Caco-2 (cell line): ENCODE measurements around the gene GHR. TPM values are rescaled to one million over a fixed set of nuclear protein-coding genes. Genes with fewer than 3 reads are reported as not detected.

ENCODE experiments used
- BruUV-seq: library from RNA; stranded (reverse); fragments of 400-500 nt; replicated peaks from 2 replicates; lab custom pipeline; 2021; lab: Mats Ljungman, UMichigan
- CTCF ChIA-PET: fragments of 300-600 bp; sonication (Branson Sonifier 250); formaldehyde crosslinking; loops from one replicate; lab custom pipeline; 2022; ENCODE audit warnings: antibody characterized with exemption; lab: Charles Lee
- POLR2A ChIA-PET: fragments of 300-600 bp; sonication (Branson Sonifier 250); formaldehyde crosslinking; loops from one replicate; lab custom pipeline; 2022; ENCODE audit warnings: antibody characterized with exemption; lab: Charles Lee
- DNase-seq, 2 experiments: peaks; one replicate each; pipeline versions ENCODE4 v3.0.0 to v3.0.0-alpha.2; 2020 to 2022
- H3K27me3 ChIP-seq: replicated peaks from 2 replicates; pipeline ENCODE4 v1.6.0; 2011; ENCODE audit warnings: low read length; ENCODE audit not compliant: control insufficient read depth, insufficient read depth
- H3K36me3 ChIP-seq: 2 replicates; pipeline ENCODE4 v1.5.1; 2011; ENCODE audit warnings: low read length; ENCODE audit not compliant: control insufficient read depth, insufficient read depth
- H3K4me1 ChIP-seq: fragments of 250-450 bp; sonication (Bioruptor Pico); 2 replicates; pipeline ENCODE4 v1.5.1; 2020; ENCODE audit warnings: mild to moderate bottlenecking
- H3K4me3 ChIP-seq: 2 replicates; pipeline ENCODE4 v1.5.1; 2011; ENCODE audit warnings: low read depth, mild to moderate bottlenecking, control low read depth, low read length
- H3K9me3 ChIP-seq: fragments of 250-450 bp; sonication (Bioruptor Pico); 2 replicates; pipeline ENCODE4 v1.5.1; 2020; ENCODE audit warnings: mild to moderate bottlenecking, moderate library complexity
- H3K27ac Mint-ChIP-seq: one replicate; pipeline ENCODE4 v1.8.0; 2022; ENCODE audit warnings: mixed read lengths; ENCODE audit not compliant: unreplicated experiment
- H3K27me3 Mint-ChIP-seq: one replicate; pipeline ENCODE4 v1.8.0; 2022; ENCODE audit warnings: mixed read lengths; ENCODE audit not compliant: insufficient read depth, unreplicated experiment
- H3K36me3 Mint-ChIP-seq: one replicate; pipeline ENCODE4 v1.8.0; 2022; ENCODE audit warnings: mild to moderate bottlenecking, mixed read lengths; ENCODE audit not compliant: insufficient read depth, unreplicated experiment
- H3K4me1 Mint-ChIP-seq: one replicate; pipeline ENCODE4 v1.8.0; 2022; ENCODE audit warnings: low read depth, mixed read lengths; ENCODE audit not compliant: unreplicated experiment
- H3K4me3 Mint-ChIP-seq: one replicate; pipeline ENCODE4 v1.8.0; 2022; ENCODE audit warnings: mild to moderate bottlenecking, moderate library complexity, mixed read lengths; ENCODE audit not compliant: unreplicated experiment
- H3K9me3 Mint-ChIP-seq: one replicate; pipeline ENCODE4 v1.8.0; 2022; ENCODE audit warnings: mixed read lengths; ENCODE audit not compliant: unreplicated experiment
- intact Hi-C: fragments of 100-400 bp; cut with micrococcal nuclease; formaldehyde crosslinking; loops from one replicate; pipeline ENCODE4 v1.10.0; 2022; ENCODE audit not compliant: unreplicated experiment
- total RNA-seq: library from RNA; stranded (reverse); gene quantifications from 2 replicates; pipeline ENCODE4 v1.2.3, GENCODE V29; 2022
- TF ChIP-seq, protein P1 (sequence below), 2 experiments: fragments of 200-600 bp in 1 of 2; IDR thresholded peaks; 1 replicate in 1 of 2; 2 replicates in 1 of 2; pipeline versions ENCODE4 v1.5.1 to v1.8.0; 2011 to 2022; ENCODE audit warnings: antibody characterized with exemption in 1 of 2, control low read depth in 1 of 2, inconsistent platforms in 1 of 2, low read depth in 1 of 2, low read length in 1 of 2, mild to moderate bottlenecking in 1 of 2, moderate library complexity in 1 of 2; ENCODE audit not compliant: insufficient read depth in 1 of 2, severe bottlenecking in 1 of 2, unreplicated experiment in 1 of 2

The GHR gene
- total RNA-seq, 1 experiment from 2014 or later, result 0.54 TPM

DNA sequence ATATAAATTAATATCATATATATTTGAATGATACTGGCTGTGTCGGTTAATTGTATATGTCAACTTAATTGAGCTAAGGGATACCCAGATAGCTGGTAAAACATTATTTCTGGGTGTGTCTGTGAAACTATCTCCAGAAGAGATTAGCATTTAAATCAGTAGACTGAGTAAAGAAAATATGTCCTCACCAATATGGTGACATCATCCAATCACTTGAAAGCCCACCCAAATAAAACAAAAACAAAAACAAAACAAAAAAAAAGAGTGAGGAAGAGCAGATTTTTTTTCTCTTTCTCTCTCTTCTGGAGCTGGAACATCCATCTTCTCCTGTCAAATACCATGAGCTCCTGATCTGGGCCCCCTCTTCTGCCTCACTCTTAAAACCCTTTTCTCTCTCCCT is 317.7 kb downstream of the GHR start:
- TF ChIP-seq, protein P1, sequence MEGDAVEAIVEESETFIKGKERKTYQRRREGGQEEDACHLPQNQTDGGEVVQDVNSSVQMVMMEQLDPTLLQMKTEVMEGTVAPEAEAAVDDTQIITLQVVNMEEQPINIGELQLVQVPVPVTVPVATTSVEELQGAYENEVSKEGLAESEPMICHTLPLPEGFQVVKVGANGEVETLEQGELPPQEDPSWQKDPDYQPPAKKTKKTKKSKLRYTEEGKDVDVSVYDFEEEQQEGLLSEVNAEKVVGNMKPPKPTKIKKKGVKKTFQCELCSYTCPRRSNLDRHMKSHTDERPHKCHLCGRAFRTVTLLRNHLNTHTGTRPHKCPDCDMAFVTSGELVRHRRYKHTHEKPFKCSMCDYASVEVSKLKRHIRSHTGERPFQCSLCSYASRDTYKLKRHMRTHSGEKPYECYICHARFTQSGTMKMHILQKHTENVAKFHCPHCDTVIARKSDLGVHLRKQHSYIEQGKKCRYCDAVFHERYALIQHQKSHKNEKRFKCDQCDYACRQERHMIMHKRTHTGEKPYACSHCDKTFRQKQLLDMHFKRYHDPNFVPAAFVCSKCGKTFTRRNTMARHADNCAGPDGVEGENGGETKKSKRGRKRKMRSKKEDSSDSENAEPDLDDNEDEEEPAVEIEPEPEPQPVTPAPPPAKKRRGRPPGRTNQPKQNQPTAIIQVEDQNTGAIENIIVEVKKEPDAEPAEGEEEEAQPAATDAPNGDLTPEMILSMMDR (IDR thresholded peaks at IDR 0.05; ENCODE audit: insufficient read depth in 1 of 2, low read depth in 1 of 2, low read length in 1 of 2, severe bottlenecking in 1 of 2, unreplicated experiment in 1 of 2), result no peak
- DNase-seq, result no peak
- POLR2A ChIA-PET, result no interaction called here
- Mint-ChIP-seq H3K4me3 (no peak overlapping the region), H3K4me1 (no peaks in the 10 kb centered on the region), H3K36me3 (peaks cover 5% of the 10 kb centered on the region), H3K9me3 (peaks cover 12% of the 10 kb centered on the region), H3K27me3 (no peaks in the 10 kb centered on the region), H3K27ac (no peak overlapping the region)
- intact Hi-C loops, result no loop called here
- Histone ChIP-seq H3K4me3 (no peak overlapping the region), H3K9me3 (0 out of 2 replicates have a peak, but pooled peaks cover 2% of the 10 kb centered on the region), H3K27me3 (no peaks in the 10 kb centered on the region), H3K4me1 (no peaks in the 10 kb centered on the region), H3K36me3 (no peaks in the 10 kb centered on the region)
- CTCF ChIA-PET, result no interaction called here
- no TSS peak for BruUV-seq

DNA sequence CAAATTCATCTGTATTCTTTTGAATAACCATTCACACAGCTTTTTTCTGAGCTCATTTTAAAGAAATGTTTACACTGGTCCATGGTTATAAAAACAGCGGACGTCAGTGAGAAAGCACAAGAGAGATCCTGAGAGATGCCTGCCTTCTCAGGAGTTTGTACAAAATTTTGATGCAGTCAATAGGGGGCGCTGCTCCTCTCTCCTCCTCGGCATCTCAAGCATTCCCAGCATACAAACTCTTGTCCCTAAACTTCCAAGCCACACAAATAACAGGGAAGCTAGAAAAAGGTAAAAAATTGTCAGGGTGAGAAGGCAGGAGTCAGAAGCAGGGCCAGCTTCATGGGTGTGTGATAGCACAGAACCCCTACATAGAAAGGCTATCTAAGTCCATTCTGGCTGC is 322.2 kb downstream of the GHR start:
- TF ChIP-seq, protein P1 (IDR thresholded peaks at IDR 0.05; ENCODE audit: insufficient read depth in 1 of 2, low read depth in 1 of 2, low read length in 1 of 2, severe bottlenecking in 1 of 2, unreplicated experiment in 1 of 2), result no peak
- no TSS peak for BruUV-seq
- POLR2A ChIA-PET, result no interaction called here
- Mint-ChIP-seq H3K27me3 (no peaks in the 10 kb centered on the region), H3K4me3 (no peak overlapping the region), H3K27ac (no peak overlapping the region), H3K36me3 (peaks cover 5% of the 10 kb centered on the region), H3K4me1 (no peaks in the 10 kb centered on the region), H3K9me3 (peaks cover 12% of the 10 kb centered on the region)
- no peaks in the 10 kb centered on the region for H3K36me3 ChIP-seq
- H3K9me3 ChIP-seq, result 0 out of 2 replicates have a peak, but pooled peaks cover 2% of the 10 kb centered on the region
- no peak for DNase-seq
- CTCF ChIA-PET, result interaction anchor here (1.0 kb wide), 1 partner anchor 144 kb away, joined by 3 read pairs; no protein-coding TSS in a partner anchor
- no peaks in the 10 kb centered on the region for H3K4me1 ChIP-seq
- no peaks in the 10 kb centered on the region for H3K27me3 ChIP-seq
- H3K4me3 ChIP-seq, result no peak overlapping the region
- intact Hi-C loops, result no loop called here

DNA sequence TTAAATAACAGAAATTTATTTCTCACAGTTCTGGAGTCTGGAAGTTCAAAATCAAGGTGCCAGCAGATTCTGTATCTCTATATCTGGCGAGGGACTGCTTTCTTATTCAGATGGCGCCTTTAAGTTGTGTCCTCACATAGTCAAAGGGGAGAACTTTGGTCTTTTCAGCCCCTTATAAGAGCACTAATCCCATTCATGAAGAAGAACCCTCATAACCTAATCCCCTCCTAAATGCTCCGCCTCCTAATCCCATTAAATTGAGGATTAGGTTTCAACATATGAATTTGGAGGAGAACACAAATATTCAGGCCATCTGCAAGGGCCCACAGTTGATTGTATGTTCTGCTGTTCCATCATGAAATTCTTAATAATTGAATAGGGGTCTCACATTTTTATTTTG is 322.6 kb downstream of the GHR start:
- POLR2A ChIA-PET, result no interaction called here
- H3K27me3 Mint-ChIP-seq, result no peaks in the 10 kb centered on the region
- Histone ChIP-seq H3K4me3 (no peak overlapping the region), H3K36me3 (no peaks in the 10 kb centered on the region), H3K27me3 (no peaks in the 10 kb centered on the region), H3K9me3 (0 out of 2 replicates have a peak, but pooled peaks cover 2% of the 10 kb centered on the region), H3K4me1 (no peaks in the 10 kb centered on the region)
- intact Hi-C loops, result no loop called here
- H3K4me3 Mint-ChIP-seq, result no peak overlapping the region
- CTCF ChIA-PET, result interaction anchor here (0.7 kb wide), 1 partner anchor 349 kb away, joined by 3 read pairs; no protein-coding TSS in a partner anchor
- no peaks in the 10 kb centered on the region for H3K4me1 Mint-ChIP-seq
- peaks cover 5% of the 10 kb centered on the region for H3K36me3 Mint-ChIP-seq
- BruUV-seq, result no TSS peak
- H3K9me3 Mint-ChIP-seq, result peaks cover 10% of the 10 kb centered on the region
- DNase-seq, result no peak
- no peak overlapping the region for H3K27ac Mint-ChIP-seq
- TF ChIP-seq, protein P1 (IDR thresholded peaks at IDR 0.05; ENCODE audit: insufficient read depth in 1 of 2, low read depth in 1 of 2, low read length in 1 of 2, severe bottlenecking in 1 of 2, unreplicated experiment in 1 of 2), result no peak
